HG03095 (cell line): ENCODE measurements around the gene SLCO3A1.

ENCODE experiments used
- ATAC-seq: cut with Tn5 transposase; IDR thresholded peaks from one replicate; pipeline ENCODE4 v1.9.1; 2021; ENCODE audit warnings: moderate library complexity; ENCODE audit not compliant: unreplicated experiment

Gene SLCO3A1

DNA sequence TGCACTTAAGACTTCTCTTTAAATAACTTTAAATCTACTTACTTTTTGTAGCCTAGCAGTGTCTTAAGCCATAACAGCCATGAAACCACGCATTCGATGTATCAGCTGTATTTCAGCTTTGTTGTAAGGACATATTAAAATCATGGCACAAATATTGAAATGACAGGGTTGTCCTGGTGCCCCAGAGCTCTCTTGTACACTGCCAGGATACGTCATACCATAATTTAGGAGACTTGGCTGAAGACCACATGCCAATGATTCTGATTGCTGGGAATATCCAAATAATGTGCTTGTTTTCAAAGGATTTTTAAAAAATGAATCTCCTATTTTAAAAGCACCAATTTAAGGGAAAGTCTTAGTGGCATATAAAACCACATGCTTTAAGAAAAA lies 265.4 kb downstream of the SLCO3A1 start:
- no peak for ATAC-seq

DNA sequence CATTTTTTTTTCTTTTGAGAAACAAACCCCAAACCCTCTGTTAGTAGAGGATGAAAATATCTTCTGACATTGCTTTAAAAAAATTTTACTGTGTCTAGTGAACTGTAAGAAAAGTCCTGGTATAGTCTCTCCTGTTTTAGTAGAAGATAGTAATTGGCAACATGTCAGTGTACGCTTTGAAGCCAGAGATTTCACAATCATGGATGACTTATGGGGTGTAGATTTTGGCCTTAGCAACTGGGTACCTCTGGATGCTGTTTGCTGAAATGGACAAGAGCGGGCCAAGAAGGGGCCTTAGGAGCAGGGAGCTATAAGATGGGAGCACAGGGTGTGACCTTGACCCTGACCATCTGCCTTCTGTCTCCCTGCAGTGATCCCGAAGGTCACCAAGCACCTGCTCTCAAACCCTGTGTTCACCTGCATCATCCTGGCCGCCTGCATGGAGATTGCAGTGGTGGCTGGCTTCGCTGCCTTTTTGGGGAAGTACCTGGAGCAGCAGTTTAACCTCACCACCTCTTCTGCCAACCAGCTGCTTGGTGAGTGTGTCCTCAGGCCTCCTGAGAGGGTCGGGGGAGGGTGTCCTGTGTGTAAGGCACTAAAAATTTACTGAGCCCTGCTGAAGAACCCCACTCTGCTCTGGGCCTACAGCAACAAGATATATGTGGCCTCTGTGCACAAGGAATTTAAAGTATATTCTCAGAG lies 266.7 kb downstream of the SLCO3A1 start:
- ATAC-seq, result no peak

DNA sequence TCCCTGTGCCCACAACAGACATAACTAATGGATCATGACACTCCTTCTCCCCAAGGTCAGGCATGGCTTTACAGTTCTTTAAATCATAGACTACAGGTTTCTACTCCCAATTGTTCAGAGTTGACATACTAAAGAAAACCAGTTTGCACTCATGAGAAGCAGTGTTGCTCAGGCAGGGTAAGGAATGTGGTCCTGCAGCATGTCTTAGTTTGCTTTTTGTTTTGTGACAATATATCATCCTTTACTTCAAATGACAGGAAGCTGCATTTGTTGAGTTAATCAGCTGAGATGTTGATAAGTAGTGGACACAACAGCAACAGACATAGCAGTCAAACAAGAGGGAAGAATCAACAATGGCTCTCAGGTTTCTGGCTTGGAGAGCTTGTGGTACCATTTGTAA lies 267.5 kb downstream of the SLCO3A1 start:
- no peak for ATAC-seq

DNA sequence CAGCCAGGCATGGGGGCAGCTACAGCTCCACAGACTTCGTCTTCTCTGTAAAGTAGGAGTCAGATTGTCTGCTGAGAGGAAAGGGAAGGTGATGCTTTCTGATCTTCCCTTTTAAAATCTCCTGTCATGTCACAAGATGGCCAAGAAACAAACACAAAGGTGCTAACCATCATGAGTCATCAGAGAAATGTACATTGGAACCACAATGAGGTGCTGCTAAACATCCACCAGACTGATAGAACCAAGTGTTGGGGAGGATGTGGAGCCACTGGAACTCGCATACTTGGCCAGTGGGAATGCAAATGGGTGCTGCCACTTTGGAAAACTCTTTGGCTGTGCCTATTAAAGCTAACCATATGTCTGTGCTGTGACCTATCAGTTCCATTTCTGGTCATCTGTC lies 268.8 kb downstream of the SLCO3A1 start:
- no peak for ATAC-seq

DNA sequence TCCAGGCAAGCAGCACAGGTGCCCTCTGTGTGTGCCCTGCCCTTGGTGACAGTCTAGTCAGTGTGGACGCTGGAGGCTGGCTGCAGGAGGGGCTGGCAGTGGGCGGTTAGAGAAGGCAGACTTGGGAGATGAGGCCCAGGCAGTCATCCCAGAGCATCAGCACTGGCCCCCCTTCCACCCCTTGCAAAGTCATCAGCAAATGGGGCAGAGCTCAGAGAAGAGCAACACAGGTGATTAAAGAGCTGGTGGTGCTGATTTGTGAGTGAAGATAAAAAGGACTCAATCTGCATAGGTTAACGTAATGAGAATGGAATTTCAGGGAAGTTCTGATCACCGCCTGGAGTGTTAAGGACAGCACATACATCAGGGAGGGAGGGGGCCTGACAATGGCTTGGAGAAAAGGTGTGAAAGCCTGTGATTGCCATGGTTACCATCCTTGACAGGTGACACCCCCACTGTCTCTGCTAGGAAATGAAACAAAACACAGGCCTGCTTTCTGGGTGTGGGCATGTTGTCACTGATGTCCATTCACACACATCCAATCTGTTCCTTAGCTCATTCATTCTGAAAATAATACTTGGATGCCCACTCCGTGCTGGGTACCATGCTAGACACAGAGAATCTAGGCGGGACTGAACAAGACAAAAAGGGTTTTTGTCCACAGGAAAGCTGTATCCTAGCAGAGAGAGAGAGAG lies 270.6 kb downstream of the SLCO3A1 start:
- no peak for ATAC-seq

DNA sequence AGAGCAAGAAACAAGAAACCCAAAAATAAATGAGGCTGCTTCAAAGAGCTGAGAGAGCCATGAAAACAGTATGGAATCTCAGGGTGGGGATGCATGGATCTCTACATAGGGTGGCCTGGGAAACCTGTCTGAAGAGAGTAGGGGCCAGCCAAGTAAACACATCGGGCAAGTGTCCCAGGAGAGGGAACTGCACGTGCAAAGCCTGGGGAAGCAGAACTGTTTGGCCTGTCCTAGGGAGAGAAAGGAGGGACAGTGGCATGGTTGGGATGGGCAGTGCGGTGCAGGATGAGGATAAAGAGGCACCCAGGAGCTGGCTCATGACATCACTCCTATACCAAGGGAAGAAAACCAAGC lies 271.1 kb downstream of the SLCO3A1 start:
- ATAC-seq, result no peak

DNA sequence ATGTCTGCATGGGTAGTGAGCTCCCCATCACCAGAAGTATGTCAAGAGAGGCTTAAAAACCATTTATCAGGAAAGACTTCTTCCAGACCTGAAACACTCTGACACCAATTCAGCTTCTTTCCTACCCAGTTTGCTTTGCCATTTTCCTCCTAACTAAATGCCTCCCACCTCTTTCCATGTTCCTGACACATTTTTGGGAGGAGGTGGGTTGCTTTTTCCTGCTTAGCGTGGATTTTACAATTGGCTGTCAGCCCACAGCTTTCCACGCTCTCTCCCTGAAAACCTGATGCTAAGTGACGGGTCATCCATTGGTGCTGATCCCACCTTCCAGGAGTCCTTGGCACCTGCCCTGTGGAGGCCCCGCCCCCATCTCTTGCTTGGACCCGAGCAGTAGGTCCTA lies 275.3 kb downstream of the SLCO3A1 start:
- no peak for ATAC-seq

DNA sequence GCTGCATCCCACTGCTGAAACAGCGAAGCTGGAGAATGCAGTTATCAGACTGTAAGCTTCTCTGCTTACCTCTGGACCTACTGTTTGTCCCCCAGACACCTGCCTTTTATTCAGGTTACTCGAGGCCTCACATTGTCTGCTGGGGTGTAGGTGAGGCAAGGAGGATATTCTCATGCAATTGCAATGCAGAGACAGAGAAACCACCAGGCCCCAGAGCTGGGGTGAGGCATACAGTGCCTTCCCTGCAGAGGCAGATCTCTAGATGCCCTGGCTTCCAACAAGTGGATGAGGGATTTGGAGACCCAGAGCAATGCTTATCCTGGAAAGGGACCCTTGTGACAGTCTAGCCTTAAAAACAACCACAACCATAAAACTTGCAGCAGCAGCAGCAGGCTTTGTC lies 276.7 kb downstream of the SLCO3A1 start:
- ATAC-seq, result no peak

DNA sequence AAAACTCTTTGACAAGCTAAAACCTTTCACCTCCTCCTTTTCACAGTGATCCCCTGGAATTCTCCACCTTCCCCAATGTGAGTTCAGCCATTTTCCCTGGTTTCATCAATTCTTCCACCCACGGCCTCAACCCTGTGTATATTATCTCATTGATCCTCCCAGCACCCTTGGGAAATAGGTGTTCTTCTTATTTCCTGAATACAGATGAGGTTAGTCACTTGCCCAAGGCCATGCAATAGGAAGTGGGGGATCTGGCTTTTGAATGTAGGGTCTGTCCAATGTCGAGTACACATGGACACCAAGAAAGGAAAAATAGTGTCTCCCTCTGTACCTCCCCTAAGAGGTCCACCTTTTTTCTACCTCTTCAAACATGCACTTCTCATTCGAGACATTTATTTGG lies 277.4 kb downstream of the SLCO3A1 start:
- ATAC-seq, result no peak

DNA sequence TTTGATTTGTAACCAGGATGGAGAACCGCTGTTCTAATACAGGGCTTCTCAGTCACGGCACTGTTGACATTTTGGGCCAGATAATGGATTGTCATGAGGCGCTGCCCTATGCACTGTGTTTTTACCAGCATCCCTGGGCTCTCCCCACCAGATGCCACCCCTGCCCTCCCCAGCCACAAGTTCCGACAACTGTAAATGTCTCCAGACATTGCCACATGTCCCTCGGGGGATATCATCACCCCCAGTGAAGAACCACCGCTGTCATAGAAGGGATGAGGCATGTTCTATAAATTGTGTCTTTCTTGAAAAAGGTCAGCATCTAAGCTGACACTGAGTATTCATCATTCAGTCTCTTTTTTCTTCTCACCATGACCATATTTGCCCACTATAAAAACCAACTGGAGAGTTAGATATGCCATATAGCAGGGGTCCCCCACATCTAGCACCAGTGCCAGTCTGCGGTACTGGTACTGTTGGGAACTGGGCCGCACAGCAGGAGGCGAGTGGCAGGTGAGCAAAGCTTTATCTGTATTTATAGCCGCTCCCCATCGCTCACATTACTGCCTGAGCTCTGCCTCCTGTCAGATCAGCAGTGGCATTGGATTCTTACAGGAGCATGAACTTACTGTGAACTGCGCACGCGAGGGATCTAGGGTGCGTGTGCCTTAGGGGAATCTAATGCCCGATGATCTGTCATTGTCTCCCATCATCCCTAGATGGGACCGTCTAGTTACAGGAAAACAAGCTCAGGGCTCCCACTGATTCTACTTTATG lies 279.7 kb downstream of the SLCO3A1 start:
- ATAC-seq, result no peak

DNA sequence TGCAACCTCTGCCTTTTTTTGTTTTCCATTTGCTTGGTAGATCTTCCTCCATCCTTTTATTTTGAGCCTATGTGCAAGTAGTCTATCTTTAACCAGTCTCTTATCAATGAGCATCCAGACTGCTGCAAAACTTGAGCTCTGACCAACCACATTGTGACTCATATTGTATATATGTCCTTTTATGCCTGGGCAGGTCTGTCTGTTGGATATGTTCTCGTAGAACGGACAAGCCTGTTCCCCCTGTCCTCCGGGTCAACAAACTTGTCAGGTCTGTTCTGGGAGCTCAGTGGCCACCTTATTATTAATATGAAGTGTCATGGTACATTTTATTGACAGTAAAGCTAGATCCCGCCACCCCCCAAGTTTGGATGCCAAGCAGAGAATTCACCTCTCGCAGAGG lies 287.3 kb downstream of the SLCO3A1 start:
- no peak for ATAC-seq

DNA sequence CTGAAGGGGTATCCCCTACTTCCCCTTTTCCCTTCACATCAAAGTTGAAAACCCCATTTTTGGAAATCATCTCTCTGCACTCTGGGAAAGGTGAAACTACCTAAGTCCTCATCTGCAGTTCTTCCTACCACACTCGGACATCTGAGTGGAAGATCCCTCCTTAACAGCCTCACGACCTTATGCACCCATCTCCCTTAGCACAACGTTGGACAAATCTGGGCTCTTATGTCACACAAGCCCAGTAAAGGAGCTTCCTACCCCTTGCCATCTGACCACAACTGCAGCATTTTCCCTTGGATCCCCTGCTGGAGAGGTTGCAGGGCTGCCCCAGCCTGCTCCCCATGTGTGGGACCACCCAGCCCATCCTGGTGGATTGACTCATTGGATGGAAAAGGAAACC lies 288.1 kb downstream of the SLCO3A1 start:
- ATAC-seq, result no peak

DNA sequence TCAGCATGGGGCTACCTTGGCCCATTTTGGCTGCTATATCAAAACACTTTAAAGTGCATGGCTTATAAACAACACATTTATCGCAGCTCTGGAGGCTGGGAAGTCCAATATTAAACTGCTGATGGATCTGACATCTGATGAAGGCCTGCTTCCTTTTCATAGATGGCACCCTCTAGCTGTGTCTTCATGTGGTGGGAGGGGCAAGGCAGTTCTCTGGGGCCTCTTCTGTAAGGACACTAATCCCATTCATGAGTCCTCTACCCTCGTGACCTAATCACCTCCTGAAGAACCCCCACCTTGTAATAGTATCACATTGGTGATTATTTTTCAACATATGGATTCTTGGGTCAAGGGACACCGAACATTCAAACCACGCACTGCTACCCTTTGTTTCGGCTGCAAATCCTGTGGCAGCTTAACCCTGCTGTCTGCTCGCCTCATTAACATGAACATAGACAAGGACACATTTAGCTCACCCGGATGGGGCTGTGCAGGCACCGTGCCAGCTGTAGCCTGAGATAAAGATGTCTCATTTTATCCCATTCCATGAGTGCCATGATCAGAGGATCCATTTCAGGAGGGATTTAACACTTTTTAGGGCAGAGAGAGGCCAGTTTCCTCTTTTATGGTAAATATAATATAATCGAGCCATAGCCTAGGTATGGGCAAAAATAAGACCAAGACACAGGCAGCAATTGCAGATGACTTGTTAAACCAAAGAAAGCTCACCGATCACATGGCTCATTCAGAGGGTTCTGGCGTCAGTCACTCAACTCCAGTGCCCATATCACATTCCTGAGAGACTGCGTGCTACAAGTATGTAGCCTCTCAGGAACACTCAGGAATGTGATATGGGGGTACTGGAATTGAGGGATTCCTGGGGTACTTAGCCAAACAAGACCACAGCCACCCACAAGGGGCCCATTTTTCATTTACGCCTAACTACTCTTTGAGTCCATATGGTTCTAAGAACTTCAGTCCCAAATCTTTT lies 289.0 kb downstream of the SLCO3A1 start:
- no peak for ATAC-seq

DNA sequence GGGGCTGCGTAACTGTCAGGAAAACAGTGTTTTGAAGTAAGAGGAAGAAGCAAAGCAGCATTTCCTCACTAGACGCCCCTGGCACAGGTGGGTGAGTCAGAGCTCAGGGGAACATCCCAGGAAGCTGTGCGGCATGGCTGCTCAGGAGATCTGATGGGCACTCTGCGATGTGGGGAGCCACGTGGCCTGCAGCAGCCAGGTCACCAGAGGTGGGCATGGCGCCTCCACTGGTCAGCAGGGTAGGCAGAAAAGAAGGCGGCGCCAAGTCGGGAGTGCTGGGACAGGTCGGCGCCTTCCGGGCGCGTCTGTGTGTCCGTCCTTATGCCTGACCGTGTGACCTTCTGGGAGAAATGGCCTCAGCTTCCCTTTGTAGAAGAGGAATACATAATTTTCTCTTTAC lies 290.3 kb downstream of the SLCO3A1 start:
- no peak for ATAC-seq

DNA sequence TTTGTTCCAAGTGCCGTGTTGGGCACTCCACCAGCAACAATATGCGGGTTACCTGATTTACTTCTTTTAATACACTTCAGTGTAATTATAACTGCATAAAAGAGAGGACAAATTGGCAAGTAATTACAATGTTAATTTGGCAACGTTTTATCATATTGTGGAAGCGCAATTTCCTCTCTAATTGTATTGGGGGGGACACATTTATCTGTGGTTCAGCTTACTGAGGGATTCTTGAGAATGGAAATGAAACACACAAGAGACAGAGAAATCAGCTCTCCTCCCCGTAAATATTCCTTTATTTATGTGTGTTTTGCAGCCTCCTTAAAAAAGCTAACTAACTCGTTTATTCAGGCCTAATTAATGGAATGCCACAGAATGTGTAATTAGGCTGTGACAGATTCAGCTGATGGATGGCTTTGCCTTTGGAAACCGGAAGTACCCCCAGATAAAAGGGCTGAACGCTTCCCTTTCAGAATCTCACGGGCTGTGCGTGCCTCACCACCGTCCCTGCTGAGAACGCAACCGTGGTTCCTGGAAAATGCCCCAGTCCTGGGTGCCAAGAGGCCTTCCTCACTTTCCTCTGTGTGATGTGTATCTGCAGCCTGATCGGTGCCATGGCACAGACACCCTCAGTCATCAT lies 293.1 kb downstream of the SLCO3A1 start:
- no peak for ATAC-seq

DNA sequence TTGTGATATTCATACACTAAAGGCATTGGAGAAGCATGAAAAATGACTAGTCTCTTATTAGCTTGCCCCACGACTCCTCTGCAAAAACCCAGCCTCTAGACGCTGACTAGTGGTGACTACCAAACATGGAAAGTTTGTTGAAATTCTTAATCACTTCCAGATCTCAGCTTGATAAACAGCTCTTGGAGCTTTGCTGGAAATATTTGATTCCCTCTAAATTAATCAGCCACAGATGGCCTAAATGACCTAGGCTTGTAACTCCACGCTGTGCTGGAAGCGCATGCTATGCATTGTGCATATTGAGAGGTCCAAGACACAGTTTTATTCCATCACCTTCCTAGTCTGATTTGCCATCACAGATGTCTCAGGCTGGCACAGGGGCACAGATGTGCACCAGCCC lies 295.5 kb downstream of the SLCO3A1 start:
- ATAC-seq, result no peak

DNA sequence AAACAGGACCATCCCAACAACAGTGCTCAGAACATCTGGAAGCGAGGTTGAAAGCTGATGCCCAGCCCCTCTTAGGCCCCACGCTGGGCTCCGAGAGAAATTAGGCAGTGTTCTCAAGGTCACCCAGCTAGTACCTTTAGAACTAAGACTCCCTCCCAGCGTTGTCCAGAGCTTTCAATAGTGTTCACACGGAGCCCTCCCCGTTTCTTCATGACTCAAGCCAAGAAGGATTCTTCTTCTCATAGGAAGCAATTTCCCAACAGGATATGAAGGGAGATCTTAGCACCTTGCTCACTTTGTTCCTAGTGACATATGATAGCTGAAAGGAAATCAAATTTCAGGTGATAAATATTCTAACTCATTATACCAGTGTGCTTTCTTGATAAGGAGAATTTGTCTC lies 296.0 kb downstream of the SLCO3A1 start:
- no peak for ATAC-seq

DNA sequence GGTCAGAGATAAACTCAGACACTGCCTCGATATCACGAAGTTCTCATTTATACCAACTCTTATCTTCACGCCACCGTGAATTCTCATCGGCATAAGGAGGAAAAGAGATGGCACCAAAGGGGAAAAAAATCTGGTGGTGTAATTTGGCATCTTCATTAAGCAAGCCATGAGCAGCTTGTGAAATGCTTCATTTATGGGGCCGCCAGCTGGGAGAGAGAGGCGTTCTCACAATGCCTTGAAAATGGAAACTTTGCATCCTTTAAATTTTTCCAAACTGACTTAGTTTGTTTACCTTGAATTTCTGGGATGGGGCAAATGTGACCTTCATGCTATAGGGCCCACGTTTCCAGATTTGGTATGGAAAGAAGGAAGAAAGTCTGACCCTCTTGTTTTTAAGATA lies 297.7 kb downstream of the SLCO3A1 start:
- ATAC-seq, result no peak

DNA sequence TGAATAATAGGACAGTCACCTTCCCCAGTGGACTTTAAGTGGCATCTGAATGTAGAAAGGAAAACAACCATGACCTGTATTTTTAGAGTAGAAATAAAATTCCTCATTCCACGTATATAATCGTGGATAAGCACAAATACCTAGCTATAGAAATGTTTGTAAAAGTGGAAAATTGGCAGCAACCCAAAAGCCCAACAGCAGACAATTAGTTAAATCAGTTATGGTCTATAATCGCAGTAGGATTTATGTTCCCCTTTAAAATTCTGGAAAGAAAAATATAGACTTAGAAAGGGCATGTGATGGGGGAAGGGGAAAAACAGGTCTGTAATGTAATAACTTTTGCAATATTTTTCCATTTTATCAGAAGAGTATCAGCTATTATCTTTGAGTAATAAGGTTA lies 298.2 kb downstream of the SLCO3A1 start:
- ATAC-seq, result no peak

DNA sequence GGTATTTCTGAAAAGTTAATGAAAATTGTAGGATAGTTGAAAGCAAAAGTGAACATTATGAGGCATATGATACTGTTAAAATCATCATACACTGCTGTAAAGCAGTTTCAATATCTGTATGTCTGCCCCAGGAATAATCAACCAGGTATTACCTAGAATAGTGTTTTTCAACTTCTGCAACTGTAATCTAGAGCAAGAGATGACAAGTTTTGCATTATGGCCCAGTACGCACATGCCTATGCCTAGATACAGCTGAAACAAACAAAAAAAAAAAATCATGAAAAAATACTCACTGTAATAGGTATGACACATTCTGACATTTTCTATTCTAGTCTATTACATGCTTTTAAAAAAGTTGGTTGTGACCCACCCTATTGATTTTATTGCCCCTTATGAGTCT lies 299.5 kb downstream of the SLCO3A1 start:
- no peak for ATAC-seq

DNA sequence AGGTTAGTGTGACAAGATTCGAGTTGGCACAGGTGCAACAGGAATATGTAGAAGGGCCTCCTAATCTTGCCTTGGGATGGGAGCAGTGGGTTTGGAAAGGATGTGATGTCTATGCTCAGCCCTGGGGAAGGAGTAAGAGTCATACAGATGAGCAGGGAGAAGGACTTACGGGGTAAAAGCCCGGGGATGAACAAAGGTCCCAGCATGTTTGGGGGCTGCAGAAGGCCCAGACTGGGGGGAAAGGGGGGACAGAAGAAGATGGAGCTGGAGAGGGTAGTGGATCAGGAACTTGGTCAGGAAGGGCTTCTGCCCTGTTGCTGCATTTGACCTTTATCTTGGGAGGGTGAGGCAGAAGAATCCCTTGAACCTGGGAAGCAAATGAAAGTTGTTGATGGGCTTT lies 300.1 kb downstream of the SLCO3A1 start:
- no peak for ATAC-seq
